Measurements from ENCODE around the gene PDXK. TPM values are rescaled to one million over a fixed set of nuclear protein-coding genes. Genes with fewer than 3 reads are reported as not detected.

The PDXK gene
- total and polyA plus RNA-seq, 2 of the 13 experiments (the other 11 are each of a cell fraction or from before 2014, with no cell fraction given): 114 to 184 TPM

DNA sequence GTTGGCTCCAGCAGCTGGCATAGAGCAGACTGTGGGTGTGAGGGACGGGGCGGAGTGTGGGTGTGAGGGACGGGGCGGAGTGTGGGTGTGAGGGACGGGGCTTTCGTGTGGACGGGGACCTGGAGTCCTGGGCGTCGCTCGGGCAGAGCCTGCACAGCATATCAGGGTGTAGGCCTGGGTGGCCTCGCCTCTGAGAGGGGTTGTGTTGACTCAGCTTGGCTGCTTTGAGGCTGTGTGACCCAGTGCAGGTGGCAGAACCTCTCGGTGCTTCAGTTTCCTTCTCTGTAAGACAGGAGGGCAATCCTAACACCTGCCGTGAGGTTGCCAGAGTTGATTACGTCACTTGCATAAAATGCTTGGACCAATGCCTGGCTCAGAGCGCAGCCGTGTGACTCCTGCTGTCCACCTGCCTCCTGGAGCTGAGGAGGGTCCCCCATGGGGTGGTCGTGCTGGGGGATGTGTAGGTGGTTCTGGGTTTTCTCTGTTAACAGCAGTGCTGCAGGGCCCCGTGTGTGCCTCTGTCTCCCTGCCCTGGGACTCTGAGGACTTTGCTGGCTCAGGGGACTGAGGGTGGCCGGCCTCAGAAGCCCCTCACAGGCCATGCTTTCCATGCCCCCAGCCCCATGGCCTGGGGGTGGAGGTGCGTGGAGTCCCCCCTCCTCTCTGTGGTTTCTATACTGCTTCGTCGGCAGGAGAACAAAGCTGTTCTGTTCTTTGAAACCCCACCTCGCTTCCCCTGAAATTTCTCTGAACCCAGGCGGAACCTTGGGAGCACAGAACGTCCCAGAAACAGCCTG lies 15.4 kb downstream of the PDXK start:
- H3K27ac ChIP-seq (ENCODE audit: extremely low read length, insufficient read depth, low read length): no peak overlapping the region
- no peaks in the 10 kb centered on the region for H3K27me3 ChIP-seq (ENCODE audit: control insufficient read depth in 1 of 2, insufficient read depth in 2 of 2, low read length in 2 of 2)
- H3K4me1 ChIP-seq (ENCODE audit: insufficient read depth, low read length): peaks cover 88% of the 10 kb centered on the region
- intact Hi-C loops (cut with micrococcal nuclease; ENCODE audit: unreplicated experiment): no loop called here
- peaks cover 17 to 28% of the 10 kb centered on the region in 2 experiments; a peak in 3 of 5 replicates for H3K36me3 ChIP-seq (replicated peaks in 1 of 2; ENCODE audit: control insufficient read depth in 1 of 2, insufficient read depth in 2 of 2, low read length in 2 of 2)
- TF ChIP-seq ZNF768 (CRISPR knock-in tag; IDR thresholded peaks at IDR 0.05) (peak; percentile 64; the same call in 1 of the 2 replicates), FOXJ3 (CRISPR knock-in tag; IDR thresholded peaks at IDR 0.05; ENCODE audit: borderline replicate concordance) (no peak), CEBPB (IDR thresholded peaks at IDR 0.05; ENCODE audit: borderline replicate concordance, low read depth, low read length) (peak; percentile 30; the same call in 1 of the 2 replicates)
- no peak overlapping the region for H3K4me2 ChIP-seq (ENCODE audit: low read depth, low read length)
- no peaks in the 10 kb centered on the region for H3K9me3 ChIP-seq (ENCODE audit: low read length)
- in situ Hi-C loops (cut with HindIII; ENCODE audit: extremely low pct_ligation_motif_present, low pct_unique_long_range_greater_than_20kb): no loop called here
- no peak overlapping the region for H2AFZ ChIP-seq (ENCODE audit: low read length)
- H4K20me1 ChIP-seq (ENCODE audit: insufficient read depth, low read length): no peaks in the 10 kb centered on the region; the same call in 1 of the 2 replicates
- no peak for FAIRE-seq
- CTCF ChIA-PET (ENCODE audit: low intra/inter-chr PET ratio, low total read pairs): no interaction called here
- H3K9ac ChIP-seq (ENCODE audit: insufficient read depth, low read depth, low read length): no peak overlapping the region
- ATAC-seq: no peak
- POLR2A ChIA-PET: no interaction called here
- H3K4me3 ChIP-seq (replicated peaks in 1 of 3; ENCODE audit: insufficient read depth in 1 of 3, low read depth in 2 of 3, low read length in 3 of 3): no peak overlapping the region
- H3K79me2 ChIP-seq (ENCODE audit: insufficient read depth, low read length): peaks cover 74% of the 10 kb centered on the region
- no TSS peak for BruUV-seq (replicated peaks)
- whole genome bisulfite sequencing (ENCODE audit: low lambda C conversion rate): 95% methylated on average over 18 of the region's 25 CpGs
- DNase-seq (ENCODE audit: low spot score): no peak

DNA sequence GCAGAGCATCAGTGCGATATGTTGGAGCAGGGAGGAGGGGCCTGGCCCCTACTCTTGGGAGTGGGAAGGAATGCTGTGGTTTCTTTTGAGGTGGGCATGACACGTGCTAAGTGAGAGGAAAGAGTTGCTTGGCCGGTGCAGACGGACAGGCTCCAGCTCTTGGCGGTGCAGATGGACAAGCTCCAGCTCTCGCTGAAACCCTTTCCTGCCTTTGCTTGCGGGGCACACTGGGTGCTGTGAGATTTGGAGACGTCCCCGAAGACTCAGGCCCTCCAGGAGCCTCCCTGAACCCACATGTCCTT lies 15.9 kb downstream of the PDXK start:
- Histone ChIP-seq H3K36me3 (replicated peaks in 1 of 2; ENCODE audit: control insufficient read depth in 1 of 2, insufficient read depth in 2 of 2, low read length in 2 of 2) (peaks cover 17 to 28% of the 10 kb centered on the region in 2 experiments; a peak in 3 of 5 replicates), H3K27me3 (ENCODE audit: control insufficient read depth in 1 of 2, insufficient read depth in 2 of 2, low read length in 2 of 2) (no peaks in the 10 kb centered on the region), H4K20me1 (ENCODE audit: insufficient read depth, low read length) (no peaks in the 10 kb centered on the region; the same call in 1 of the 2 replicates), H3K9ac (ENCODE audit: insufficient read depth, low read depth, low read length) (no peak overlapping the region), H3K4me3 (replicated peaks in 1 of 3; ENCODE audit: insufficient read depth in 1 of 3, low read depth in 2 of 3, low read length in 3 of 3) (no peak overlapping the region), H3K27ac (ENCODE audit: extremely low read length, insufficient read depth, low read length) (no peak overlapping the region), H3K4me2 (ENCODE audit: low read depth, low read length) (no peak overlapping the region), H3K79me2 (ENCODE audit: insufficient read depth, low read length) (peaks cover 69% of the 10 kb centered on the region), H2AFZ (ENCODE audit: low read length) (no peak overlapping the region), H3K4me1 (ENCODE audit: insufficient read depth, low read length) (peaks cover 82% of the 10 kb centered on the region), H3K9me3 (ENCODE audit: low read length) (no peaks in the 10 kb centered on the region)
- intact Hi-C loops (cut with micrococcal nuclease; ENCODE audit: unreplicated experiment): no loop called here
- ATAC-seq (no peak), DNase-seq (ENCODE audit: low spot score) (no peak), FAIRE-seq (no peak)
- POLR2A ChIA-PET: no interaction called here
- 100% methylated on average over 5 of the region's 9 CpGs for WGBS (ENCODE audit: low lambda C conversion rate)
- BruUV-seq (replicated peaks): no TSS peak
- in situ Hi-C loops (cut with HindIII; ENCODE audit: extremely low pct_ligation_motif_present, low pct_unique_long_range_greater_than_20kb): no loop called here
- CTCF ChIA-PET (ENCODE audit: low intra/inter-chr PET ratio, low total read pairs): no interaction called here
- TF ChIP-seq ZMYM3 (CRISPR knock-in tag; IDR thresholded peaks at IDR 0.05): no peak
- no peak for TF ChIP-seq ZNF138 (CRISPR knock-in tag; IDR thresholded peaks at IDR 0.05; ENCODE audit: low read depth)

Data from HepG2 (cell line).